ENCODE data around the gene HESX1.

HESX1 gene

GRCh38 chr3:57206423-57206822 lies 6.6 kb upstream of the HESX1 start:
- DNase-seq (ENCODE audit: low read depth, low spot score) = no peak
- ChIA-PET CTCF (interaction anchor here (0.9 to 1.9 kb wide), 3 partner anchors 16 to 37 kb away, joined by 3 to 4 read pairs (median 3); no protein-coding TSS in a partner anchor), POLR2A (no interaction called here)
- no peak for TF ChIP-seq CTCF (IDR thresholded peaks at IDR 0.05; ENCODE audit: insufficient read depth, low read length, missing control alignments)
- no peak overlapping the region for H3K4me3 ChIP-seq (ENCODE audit: low read depth, low read length)

GRCh38 chr3:57194641-57195040 lies 5.1 kb downstream of the HESX1 start:
- CTCF ChIA-PET = interaction anchor here (1.3 kb wide), 1 partner anchor 24 kb away, joined by 4 read pairs; no protein-coding TSS in a partner anchor
- POLR2A ChIA-PET = no interaction called here

GRCh38 chr3:57192028-57192427 lies 7.8 kb downstream of the HESX1 start:
- ChIA-PET CTCF (interaction anchor here (0.9 kb wide), 1 partner anchor 30 kb away, joined by 3 read pairs; no protein-coding TSS in a partner anchor), POLR2A (no interaction called here)
- no peak overlapping the region for H3K4me3 ChIP-seq (ENCODE audit: low read depth, low read length)
- DNase-seq (ENCODE audit: low read depth, low spot score) = no peak
- no peak for TF ChIP-seq CTCF (IDR thresholded peaks at IDR 0.05; ENCODE audit: insufficient read depth, low read length, missing control alignments)

More at GRCh38 chr3:57194641-57195040, 5.1 kb downstream of the HESX1 start:
- H3K4me3 ChIP-seq (ENCODE audit: low read depth, low read length) = no peak overlapping the region
- DNase-seq (ENCODE audit: low read depth, low spot score) = no peak
- TF ChIP-seq CTCF (IDR thresholded peaks at IDR 0.05; ENCODE audit: insufficient read depth, low read length, missing control alignments) = no peak

- ChIA-PET POLR2A (no interaction called here), CTCF (interaction anchor here (1.7 to 2.4 kb wide), 2 partner anchors 11 to 15 kb away, joined by 4 to 12 read pairs; no protein-coding TSS in a partner anchor)
- TF ChIP-seq CTCF (IDR thresholded peaks at IDR 0.05; ENCODE audit: insufficient read depth, low read length, missing control alignments) = no peak
- no peak for DNase-seq (ENCODE audit: low read depth, low spot score)
- no peak overlapping the region for H3K4me3 ChIP-seq (ENCODE audit: low read depth, low read length)
Observed at GRCh38 chr3:57184526-57184925, 15.3 kb downstream of the HESX1 start.

- H3K4me3 ChIP-seq (ENCODE audit: low read depth, low read length) = no peak overlapping the region
- CTCF ChIA-PET = interaction anchor here (0.8 to 3.0 kb wide), 8 partner anchors 9 to 381 kb away, joined by 3 to 33 read pairs (median 3); partner anchors contain the start of gene HESX1
- POLR2A ChIA-PET = no interaction called here
Observed at GRCh38 chr3:57179580-57180410, 20.0 kb downstream of the HESX1 start.

More at GRCh38 chr3:57179580-57180410, 20.0 kb downstream of the HESX1 start:
- TF ChIP-seq CTCF (IDR thresholded peaks at IDR 0.05; ENCODE audit: insufficient read depth, low read length, missing control alignments) = peak; percentile 22
- DNase-seq (ENCODE audit: low read depth, low spot score) = no peak
